Epithelial cell of prostate (primary cell): Measurements from ENCODE around the gene THRA.

ENCODE experiments used
- DNase-seq: peaks from one replicate; pipeline ENCODE4 v3.0.0-alpha.2; 2011; ENCODE audit warnings: low read depth, low spot score
- H3K27ac ChIP-seq: fragments of 450-650 bp; 2 replicates; pipeline ENCODE4 v1.5.1; 2017; ENCODE audit warnings: mild to moderate bottlenecking

The THRA gene

DNA sequence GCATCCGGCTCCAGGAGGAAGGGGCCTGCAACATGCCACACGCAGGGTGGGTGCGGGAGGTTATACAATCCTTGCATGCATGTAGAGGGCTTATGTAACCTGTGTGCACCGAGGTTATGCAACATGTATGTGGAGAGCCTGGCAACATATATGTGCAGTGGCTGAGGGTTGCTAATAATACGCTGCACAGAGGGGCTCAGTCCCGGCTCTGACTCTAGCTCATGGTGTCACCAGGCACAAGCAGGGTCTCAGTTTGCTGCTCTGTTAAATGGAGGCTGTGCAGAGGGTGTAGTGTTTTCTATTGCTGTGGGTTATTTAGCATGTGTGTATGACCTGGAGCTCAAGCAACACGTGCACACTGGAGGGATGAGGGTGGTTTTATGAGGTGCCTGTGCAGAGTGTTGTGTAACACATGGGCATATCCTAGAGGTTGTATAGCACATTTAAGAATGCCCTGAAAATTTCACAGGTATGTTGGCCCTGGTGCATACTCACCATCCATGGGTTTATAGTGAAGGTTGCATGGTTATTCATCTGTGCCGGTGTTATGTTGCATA is 13.3 kb downstream of the THRA start:
- no peak overlapping the region for H3K27ac ChIP-seq
- DNase-seq, result no peak

DNA sequence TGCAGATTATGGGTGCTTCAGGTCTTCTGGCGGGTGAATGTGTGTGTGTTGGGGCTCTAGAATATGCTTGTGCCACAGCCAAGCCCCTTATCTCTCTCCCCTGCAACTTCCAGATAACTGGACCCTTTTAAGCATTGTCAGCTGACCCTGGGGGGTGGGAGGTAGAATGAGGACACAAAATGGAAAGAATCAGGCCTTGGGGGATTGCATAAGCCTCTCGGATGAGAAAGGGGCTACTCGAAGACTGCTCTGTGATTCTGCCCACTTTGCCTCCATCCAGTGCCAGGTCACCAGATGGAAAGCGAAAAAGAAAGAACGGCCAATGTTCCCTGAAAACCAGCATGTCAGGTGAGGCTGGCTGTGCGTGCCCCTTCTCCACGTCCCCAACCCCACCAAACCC is 13.8 kb downstream of the THRA start:
- no peak overlapping the region for H3K27ac ChIP-seq
- no peak for DNase-seq

DNA sequence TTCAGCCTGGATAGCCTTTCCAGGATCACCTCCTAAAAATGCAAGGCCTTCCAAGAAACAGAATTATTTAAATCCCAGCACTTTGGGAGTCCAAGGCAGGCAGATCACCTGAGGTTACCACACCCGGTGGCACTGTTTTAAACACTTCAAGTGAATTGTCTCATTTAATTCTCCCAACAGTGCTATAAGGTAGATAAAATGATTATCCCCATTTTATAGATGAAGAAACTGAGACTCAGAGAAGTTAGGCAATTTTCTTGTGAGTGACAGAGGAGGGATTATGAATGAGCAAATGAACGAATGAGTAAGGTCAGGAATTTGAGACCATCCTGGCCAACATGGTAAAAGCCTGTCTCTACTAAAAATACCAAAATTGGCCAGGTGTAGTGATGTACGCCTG is 16.8 kb downstream of the THRA start:
- H3K27ac ChIP-seq, result no peak overlapping the region
- no peak for DNase-seq

DNA sequence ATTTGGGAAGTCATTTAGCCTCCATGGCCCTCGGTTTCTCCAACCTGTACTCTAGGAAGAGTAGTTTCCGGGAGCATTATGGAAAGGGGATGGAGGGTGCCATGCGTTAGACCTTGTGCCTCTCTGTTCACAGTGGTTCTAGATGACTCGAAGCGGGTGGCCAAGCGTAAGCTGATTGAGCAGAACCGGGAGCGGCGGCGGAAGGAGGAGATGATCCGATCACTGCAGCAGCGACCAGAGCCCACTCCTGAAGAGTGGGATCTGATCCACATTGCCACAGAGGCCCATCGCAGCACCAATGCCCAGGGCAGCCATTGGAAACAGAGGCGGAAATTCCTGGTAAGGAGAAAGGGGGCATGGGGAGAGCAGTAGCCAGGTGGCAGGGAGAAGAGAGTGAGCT is 21.7 kb downstream of the THRA start:
- H3K27ac ChIP-seq, result no peak overlapping the region
- DNase-seq, result no peak

DNA sequence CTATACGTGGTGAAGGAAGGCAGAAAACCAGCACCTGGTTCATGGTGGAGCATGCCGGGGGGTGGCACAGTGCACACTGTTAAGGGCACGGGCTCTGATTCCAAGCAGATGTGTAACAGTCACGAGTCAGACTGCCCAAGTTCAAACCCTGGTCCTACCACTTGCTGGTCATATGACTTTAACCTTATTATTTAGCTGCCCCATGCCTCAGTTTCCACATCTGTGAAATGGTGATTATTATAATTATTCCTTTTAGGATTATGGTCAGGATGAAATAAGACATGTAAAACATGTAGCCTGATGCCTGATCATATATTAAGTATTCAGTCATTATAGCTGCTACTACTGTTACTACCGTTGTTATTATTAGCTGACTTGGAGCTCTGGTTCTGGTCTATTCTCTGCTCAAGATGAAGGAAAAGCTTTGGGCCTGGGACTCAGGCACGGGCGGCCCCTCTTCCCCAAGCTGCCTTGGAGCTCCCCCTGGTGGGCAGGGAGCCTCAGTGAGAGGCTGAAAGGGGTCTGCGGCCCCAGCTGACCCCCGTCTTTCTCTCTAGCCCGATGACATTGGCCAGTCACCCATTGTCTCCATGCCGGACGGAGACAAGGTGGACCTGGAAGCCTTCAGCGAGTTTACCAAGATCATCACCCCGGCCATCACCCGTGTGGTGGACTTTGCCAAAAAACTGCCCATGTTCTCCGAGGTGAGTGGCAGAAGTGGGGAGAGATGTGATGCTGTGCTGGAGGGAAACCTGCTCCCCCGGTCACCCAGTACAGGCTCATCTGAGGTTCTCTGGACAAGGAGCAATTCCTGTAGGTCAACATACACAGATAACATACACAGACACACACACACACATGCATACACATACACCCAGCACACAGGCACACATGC is 23.6 kb downstream of the THRA start:
- DNase-seq, result no peak
- no peak overlapping the region for H3K27ac ChIP-seq

DNA sequence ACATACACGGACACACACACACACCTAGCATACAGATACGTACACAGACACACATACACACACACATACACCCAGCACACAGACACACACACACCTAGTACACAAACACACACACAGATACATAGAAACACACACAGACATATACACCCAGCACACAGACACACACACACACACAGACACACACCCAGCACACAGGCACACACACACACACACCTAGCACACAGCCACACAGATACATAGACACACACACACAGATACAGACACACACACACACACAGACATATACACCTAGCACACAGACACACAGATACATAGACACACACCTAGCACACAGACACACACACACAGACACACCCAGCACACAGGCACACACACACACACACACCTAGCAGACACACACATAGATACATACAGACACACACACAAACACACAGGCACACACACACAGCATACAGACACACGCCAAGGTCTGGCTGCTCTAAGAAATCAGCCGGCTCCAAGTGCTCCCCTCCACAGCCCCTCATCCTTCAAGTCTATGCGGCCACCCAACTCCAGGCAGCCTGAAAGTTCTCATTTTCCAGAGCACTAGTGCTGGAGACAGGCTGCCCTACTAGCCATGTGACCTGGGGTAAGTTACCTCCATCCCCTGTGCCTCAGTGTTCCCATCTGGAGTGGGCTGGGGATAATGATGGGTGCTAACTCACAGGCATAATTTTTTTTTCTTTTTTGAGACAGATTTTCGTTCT is 24.5 kb downstream of the THRA start:
- H3K27ac ChIP-seq, result no peak overlapping the region
- no peak for DNase-seq

DNA sequence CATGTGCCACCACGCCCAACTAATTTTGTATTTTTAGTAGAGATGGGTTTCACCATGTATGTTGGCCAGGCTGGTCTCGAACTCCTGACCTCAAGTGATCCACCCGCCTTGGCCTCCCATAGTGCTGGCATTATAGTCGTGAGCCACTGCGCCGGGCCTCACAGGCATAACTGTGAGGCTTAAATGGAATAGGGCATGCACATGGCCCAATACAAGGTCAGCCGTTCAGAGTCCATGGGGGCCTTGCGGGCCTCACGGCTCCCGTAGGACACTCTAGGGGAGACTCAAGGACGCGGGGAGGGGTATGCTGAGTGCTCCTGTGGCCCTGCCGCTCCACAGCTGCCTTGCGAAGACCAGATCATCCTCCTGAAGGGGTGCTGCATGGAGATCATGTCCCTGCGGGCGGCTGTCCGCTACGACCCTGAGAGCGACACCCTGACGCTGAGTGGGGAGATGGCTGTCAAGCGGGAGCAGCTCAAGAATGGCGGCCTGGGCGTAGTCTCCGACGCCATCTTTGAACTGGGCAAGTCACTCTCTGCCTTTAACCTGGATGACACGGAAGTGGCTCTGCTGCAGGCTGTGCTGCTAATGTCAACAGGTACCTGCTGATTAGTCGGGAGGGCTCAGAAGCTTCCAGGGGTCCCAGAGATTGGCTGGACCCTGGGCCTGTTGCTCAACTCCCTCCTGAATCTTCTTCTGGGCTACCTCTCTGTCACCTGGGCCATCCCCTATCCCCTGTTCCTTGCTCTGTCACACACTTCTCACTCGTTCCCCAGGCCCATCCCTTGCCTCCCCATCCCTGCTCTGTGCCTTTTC is 25.3 kb downstream of the THRA start:
- no peak overlapping the region for H3K27ac ChIP-seq
- DNase-seq, result no peak

DNA sequence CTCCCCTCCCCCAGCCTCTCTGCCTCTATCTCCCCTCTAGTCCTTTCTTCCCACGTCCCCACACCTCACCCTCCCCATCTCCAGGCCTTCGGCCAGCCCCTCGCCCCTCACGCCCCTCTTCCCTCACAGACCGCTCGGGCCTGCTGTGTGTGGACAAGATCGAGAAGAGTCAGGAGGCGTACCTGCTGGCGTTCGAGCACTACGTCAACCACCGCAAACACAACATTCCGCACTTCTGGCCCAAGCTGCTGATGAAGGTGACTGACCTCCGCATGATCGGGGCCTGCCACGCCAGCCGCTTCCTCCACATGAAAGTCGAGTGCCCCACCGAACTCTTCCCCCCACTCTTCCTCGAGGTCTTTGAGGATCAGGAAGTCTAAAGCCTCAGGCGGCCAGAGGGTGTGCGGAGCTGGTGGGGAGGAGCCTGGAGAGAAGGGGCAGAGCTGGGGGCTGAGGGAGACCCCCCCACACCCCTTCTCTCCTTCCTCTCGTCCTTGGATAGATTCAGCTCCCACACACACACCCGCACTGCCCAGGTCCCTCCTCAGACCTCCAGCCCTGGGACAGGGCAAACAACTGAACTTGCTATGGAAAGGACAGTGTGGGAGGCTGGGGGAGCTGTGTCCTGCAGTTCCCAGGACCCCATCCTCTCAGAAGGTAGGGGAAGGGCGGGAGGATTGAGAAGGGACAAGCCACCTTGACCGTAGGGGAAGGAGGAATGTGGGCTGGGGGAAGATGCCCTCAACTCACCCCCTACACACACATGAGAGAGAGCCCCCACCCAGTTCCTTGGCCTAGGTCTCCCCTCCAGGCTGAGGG is 26.5 kb downstream of the THRA start:
- no peak for DNase-seq
- no peak overlapping the region for H3K27ac ChIP-seq

DNA sequence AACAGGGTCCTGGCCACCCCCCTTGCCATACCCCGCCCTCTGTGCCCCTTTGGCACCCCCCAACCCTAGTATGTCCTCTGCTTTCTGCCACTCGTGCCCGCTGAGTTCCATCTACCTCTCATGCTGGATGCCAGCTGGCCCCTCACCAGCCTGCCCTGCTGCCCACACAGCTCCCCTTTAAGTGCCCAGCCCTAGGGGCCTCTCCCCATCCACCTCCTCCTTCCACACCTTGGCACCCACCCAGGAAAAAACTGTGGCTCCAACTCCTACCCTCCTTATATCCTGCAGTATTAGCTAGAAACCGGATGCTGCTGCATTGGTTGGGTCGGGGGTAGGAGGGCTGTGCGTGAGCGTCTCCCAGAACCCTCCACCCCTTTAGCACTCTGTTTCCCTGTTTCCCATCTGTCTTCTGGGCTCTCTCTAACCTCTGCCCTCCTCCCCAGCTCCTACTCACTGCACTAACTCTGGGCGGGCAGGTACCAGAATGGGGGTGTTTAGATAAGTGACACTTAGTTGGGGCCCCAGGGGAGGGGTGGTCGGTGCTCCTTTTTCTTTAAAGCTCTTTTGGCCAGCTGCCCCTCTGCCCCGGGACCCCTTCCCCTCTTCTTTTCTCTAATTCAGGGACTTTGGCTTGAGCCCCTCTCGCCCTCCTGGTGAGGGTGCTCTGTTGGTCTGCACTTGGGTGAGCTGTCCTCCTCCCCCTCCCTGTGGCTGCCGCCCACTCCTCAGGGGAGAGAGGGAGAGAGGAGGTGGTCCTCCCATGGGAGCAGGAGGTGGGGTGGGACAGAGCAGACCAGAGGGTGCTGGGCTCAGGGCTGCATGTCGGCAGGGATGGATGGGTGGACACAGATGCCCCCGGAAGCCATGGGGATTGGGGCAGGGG is 27.7 kb downstream of the THRA start:
- no peak overlapping the region for H3K27ac ChIP-seq
- no peak for DNase-seq

DNA sequence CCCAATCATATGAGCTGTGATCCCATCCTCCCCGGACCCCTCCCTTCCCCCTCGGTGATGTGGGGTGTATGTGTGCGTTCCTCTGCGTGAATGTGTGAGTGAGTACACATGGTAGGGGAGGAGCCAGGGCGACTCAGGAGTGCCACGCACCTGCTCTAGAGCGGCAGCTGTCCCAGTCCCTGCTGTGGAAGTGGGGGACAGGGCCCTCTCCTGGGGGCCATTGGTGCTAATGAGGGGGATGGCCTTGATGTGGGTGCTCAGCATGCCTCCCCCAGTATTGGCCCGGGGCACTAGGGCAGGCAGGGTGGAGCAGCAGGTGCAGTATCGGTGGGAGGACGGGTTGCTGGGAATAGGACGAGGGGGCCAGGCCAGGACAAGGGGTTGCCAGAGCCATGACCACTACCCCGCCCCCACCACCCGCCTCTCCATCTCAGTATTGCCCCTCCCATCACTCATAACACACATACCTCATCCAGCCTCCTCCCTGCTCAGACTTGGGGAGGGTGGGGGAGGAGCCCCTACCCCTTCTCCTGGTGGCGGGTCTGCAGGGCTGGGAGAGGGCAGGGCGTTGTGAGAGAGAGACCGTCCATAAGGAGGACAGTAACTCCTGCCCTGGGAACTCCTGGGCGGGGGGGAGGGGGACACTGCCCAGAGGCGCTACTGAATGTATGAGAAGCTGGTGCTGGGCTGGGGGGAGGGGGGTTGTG is 29.1 kb downstream of the THRA start:
- no peak overlapping the region for H3K27ac ChIP-seq
- DNase-seq, result no peak

DNA sequence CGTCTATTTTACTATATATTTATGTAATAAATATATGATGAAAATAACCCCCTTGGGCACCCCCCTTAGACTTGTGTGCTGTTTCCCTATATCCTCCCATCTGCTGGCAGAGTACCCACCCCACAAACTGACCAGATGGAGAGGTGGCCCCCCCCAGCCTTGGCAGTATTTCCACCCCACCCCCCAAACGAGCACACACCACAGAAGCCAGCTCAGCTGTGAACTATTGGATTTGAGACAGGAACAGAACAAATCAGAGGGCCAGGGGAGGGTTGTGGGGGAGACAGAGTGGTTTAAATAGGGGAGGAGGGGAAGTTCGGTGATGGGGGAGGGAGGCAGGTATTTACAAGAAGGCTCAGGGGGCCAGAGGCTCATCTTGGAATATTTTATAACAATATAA is 29.8 kb downstream of the THRA start:
- H3K27ac ChIP-seq, result no peak overlapping the region
- no peak for DNase-seq

DNA sequence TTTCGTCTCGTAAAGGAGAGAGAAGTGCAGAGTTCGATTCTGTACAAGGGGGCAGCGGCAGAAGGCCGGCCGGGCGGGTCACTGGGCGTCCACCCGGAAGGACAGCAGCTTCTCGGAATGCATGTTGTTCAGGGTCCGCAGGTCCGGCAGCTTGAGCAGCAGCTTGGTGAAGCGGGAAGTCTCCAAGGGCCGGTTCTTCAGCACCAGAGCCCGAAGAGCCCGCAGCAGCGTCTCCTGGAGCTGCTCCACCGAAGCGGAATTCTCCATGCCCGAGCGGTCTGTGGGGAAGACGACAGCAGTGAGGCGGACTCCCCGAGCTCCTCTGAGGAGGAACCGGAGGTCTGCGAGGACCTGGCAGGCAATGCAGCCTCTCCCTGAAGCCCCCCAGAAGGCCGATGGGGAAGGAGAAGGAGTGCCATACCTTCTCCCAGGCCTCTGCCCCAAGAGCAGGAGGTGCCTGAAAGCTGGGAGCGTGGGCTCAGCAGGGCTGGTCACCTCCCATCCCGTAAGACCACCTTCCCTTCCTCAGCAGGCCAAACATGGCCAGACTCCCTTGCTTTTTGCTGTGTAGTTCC is 30.3 kb downstream of the THRA start:
- peak overlapping the region; percentile 18 for H3K27ac ChIP-seq
- no peak for DNase-seq

DNA sequence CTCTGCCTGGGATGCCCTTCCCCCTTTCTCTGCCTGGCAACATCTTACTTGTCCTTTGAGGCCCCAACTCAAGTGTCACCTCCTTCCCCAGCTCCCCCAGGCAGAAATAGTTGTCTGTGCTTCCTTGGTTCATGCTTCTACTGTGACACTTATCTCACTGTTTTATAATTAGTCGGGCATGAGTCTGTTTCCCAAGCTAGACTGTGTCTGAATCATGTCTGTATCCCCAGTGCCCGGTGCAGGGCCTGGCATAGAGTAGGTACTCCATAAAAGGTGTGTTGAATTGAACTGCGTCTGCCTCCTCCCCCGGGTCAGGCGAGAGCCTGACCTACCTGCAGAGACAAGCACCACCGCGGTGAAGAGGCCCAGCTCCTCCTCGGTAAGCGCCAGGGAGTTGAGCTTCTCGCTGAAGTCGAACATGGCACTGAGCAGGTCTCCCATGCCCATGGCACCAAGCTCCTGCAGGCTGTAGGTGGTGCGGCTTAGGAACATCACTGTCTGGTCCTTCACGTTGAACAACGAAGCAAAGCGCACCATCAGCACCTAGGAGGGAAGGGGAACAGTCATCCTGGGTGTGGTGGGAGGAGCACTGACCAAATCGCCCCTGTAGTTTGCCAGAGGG is 30.9 kb downstream of the THRA start:
- peak overlapping the region; percentile 18 for H3K27ac ChIP-seq
- no peak for DNase-seq

DNA sequence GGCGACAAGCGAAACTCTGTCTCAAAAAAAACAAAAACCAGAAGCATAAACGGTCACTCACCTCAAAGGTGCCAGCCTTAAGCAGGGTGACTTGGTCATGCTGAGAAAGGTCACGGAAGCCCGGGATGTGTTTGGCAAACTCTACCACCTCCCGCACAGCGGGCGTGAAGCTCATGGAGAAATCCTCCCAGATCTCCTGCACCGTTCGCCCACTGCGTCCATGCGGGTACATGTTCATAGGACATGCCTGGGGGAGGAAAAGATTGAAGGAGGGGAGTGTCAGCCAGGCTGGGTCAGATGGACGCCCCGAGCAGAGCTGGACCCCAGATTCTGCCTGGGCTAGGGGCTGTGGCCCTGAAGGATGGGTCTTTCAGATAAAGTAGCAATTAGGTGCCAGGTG is 32.1 kb downstream of the THRA start:
- DNase-seq, result no peak
- no peak overlapping the region for H3K27ac ChIP-seq

DNA sequence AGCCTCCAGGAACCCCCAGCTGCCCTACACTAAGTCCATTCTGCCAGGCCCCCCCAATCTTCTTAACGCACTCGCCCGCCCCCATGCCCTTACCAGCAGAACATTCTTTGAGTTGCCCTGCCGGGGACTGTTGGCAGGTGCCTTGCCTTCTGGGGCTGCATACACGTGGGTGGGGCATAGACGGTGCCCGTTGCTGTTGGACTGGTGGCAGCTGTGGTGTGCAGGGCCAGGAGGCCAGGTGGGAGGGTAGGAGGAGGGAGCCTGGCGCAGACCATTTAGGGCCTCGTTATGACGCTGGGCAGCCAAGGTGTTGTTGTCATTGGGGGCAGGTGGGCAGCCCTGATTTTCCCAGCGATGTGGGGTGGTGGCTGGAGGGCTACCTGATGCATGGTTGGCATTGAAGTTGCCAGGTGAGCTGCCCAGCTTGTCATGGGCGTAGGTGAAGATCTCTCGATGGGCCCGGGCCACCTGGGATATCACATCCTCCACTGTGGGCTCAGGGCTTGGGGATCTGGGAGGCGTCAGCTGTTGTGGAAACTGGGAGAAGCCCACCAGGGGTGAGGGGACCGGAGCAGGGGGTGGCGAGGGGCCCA is 32.7 kb downstream of the THRA start:
- no peak overlapping the region for H3K27ac ChIP-seq

DNA sequence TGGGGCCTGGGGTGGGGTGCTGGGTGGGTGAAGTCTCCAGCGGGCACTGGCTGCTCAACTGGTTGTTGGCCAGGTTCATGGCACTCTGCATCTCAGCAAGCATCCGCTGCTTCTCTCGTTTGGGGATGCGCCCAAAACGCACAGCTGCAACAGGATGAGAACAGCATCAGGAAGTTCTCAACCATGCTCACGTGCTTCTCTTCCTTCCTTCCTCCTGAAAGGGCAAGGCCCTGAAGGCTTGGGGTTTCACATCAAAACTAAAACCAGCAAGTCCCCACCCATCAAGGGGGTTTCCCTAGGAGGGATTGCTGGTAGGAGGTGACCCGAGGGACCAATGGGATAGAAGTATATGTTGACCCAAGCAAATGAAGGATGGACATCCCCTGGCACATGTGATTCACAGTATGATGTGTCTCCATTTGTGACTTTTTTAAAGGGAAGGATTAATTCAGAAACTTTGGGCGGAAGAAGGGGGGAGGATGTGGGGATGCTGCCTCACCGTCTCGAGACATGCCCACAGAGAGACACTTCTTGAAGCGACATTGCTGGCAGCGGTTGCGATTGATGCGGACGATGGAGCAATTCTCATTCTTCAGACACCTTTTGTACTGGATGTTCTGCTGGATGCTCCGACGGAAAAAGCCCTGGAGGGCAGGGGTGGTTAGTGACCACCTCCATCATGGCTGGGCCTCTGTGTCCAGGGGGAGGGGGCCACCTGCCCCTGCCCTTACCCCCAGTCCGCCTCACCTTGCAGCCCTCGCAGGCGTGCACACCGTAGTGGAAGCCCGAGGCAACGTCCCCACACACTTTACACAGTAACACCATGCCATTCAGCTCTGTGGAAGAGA is 33.4 kb downstream of the THRA start:
- DNase-seq, result no peak
- no peak overlapping the region for H3K27ac ChIP-seq

More for the DNA sequence above, 32.7 kb downstream of the THRA start:
- DNase-seq, result no peak
